Right lung (tissue), 5 donors: ENCODE data around the gene ZNF750. TPM values are rescaled to one million over a fixed set of nuclear protein-coding genes. Genes with fewer than 3 reads are reported as not detected.

Source experiments
- DNase-seq, 2 donors: peaks; one replicate each; pipeline ENCODE4 v3.0.0-alpha.2; 2013
- polyA plus RNA-seq, 5 donors: library from polyadenylated mRNA; unstranded; fragments of 120-200 nt; gene quantifications; one replicate each; pipeline versions ENCODE4 v1.2.1 to v1.2.3, GENCODE V29; 2013; ENCODE audit warnings: inconsistent platforms in 1 of 5, low replicate concordance in 1 of 5; ENCODE audit not compliant: insufficient read length in 5 of 5, insufficient read depth in 1 of 5

ZNF750 gene
- polyA plus RNA-seq, 5 donors = 0.34 to 0.73 (median 0.53) TPM

DNA sequence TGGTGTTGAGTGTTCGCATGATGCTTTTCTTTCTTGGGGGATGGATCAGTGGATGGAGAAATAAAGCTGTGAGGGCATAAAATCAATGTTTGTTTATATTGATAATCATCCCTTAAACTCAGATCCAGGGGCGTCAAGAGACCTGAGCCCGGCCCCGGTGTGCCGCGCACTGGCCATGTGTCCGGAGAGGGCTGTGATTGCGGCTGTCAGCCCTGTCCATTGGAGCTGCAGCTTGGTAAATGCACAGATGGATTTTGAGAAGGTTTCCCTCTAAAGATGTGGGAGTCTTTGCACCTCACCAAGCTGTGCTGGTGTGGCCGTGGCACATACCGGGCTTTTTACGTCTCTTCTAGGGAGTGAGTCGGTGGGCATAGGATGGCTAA is 21.6 kb upstream of the ZNF750 start:
- no peak for DNase-seq

DNA sequence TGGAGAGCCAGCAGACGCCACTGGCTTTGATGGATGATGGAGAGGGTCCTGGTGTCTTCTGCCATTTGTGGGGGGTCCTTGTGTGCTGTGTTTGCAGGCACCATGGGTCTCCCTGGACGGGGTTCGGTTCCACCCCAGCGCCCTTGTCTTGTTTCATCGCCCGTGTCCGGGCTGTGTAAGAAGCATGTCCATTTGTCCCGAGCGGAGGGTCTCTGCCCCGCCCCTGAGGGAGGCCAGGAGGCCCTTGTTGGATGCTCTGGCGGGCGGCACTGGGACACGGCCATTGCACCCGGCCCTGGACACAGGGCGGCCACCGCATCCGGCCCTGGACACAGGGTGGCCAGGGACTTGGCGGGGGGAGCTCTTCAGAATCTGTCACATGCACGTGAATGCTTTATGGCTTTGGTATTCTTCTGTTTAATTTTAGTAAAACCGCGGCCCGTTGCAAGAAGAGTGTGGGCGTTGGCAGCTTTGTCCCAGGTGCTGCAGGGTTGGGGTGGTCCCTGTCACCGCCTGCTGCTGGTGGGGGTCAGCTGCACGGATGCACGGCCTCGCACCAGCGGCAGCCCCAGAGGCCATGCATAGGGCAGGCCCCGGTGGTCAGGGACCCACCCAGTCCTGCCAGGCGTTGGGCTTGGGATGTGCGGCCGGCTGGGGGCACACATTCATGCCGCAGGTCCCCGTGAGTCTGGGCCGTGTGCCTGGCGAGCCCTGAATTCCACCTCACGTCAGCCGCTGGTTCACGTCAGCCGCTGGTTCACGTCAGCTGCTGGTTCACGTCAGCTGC is 21.0 kb upstream of the ZNF750 start:
- DNase-seq = no peak

DNA sequence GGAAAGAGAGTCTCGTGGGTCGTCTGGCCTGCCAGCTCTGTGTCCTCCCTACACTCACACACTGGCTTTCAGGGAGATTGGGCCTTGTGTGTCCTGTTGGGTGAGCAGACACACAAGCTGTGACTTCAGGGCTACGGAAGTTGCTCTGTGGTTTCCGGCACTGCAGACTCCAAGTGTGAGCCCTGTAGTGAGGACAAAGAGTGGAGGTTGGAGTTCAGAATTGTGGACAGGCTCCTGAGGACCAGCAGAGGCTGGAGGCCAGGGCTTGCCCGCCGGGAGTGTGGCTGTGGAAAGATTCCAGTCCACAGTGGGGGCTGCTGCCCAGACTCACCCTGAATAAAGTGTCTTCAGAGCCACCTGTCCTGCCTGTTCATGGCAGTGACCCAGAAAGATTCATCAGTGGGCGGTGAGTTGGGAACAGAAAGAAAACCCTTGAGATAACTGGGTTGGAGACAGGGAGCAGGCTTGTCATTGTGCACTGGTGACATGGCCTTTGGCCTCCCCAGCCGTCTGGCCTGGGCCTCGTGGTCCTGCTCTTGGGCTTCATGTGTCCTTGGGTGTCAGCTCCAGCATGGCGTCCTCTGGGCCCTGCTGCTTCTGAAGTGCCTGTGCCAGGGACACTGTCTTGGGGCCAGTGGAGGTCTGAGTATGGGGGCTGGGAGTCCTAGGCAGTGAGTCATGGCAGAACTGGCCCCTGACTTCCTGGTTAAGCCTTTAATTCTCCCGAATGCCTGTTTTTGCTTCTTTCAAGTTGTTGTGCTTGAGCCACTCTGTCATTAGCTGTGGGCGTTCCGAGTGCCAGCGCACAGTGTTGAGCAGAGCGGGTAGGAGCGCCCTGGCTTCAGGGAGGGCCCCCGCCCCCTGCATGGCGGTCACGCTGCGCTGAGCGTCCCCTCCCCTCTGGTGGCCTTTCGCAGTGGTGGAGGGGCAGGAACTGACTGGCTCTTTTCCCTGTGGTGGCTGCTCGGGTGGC is 19.9 kb upstream of the ZNF750 start:
- DNase-seq = no peak

- no peak for DNase-seq
Observed at GRCh38 chr17:82858376-82859126, 18.7 kb upstream of the ZNF750 start.

- DNase-seq = no peak
Observed at GRCh38 chr17:82856361-82856760, 16.5 kb upstream of the ZNF750 start.

DNA sequence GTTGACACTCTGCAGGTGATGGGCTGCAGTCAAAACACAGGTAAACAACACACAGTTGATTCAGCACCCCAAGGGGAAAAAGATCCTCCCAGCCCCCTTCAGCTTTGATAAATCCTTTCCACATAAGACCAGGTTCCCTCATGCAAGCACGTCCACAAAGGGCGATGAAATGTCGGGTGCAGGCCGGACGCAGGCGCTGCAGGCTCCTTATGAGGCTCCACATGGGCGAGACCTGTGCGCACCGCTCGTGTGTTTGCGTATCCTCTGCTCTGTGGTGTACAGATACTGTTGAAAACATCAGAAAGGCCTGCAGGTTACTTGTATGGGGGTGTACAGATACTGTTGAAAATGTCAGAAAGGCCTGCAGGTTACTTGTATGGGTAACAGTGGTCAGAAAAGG is 14.4 kb upstream of the ZNF750 start:
- no peak for DNase-seq

DNA sequence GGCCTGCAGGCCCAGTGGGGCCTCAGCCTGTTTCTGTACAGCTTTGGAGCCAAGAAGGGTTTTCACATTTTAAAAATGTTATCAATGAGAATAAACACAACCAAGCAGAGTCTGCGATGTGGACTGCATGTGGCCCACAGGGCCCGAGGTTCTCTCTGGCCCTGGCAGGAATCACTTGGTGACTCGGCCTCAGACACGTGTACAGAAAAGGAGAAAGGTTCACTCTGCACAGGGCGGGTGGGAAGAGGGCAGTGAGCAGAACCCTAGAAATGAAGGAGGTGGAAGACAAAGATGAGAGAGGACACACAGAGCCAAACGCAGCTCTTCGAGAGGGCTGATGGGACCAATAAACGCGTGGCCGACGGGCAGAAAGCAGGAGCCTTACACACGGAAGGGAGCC is 11.6 kb upstream of the ZNF750 start:
- DNase-seq = no peak

DNA sequence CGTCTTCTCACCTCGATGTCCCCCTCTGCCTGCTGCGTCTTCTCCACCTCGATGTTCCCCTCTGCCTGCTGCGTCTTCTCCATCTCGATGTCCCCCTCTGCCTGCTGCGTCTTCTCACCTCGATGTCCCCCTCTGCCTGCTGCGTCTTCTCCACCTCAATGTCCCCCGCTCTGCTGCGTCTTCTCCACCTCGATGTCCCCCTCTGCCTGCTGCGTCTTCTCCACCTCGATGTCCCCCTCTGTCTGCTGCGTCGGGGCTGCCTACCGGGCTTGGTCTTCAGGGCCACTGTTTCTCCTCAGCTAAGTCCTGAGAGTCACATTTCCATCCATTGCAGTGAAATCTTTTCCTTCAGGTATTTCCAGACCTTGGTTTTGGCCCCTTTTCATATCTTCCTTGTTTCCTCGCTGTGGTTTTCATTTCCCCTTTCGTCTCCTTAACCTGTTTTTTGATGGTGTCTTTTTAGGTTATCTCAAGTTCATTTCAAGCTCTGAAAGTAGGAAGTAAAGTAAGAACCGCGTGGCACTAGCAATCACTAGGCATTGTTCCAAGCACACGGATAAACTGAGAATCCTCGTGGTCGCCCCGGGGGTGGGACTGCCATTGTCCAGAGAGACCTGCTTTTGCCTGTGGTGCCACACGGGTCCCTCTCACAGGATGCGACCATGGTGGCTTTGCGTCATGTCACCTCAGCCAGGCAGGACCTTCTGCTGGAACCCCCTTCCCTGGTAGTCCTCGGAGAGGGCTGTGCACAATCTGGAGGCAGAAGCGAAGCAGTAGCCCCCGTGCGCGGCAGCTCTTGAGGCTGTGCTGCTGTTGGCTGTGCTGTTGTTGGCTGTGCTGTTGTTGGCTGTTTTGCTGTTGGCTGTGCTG is 9.5 kb upstream of the ZNF750 start:
- DNase-seq = no peak

DNA sequence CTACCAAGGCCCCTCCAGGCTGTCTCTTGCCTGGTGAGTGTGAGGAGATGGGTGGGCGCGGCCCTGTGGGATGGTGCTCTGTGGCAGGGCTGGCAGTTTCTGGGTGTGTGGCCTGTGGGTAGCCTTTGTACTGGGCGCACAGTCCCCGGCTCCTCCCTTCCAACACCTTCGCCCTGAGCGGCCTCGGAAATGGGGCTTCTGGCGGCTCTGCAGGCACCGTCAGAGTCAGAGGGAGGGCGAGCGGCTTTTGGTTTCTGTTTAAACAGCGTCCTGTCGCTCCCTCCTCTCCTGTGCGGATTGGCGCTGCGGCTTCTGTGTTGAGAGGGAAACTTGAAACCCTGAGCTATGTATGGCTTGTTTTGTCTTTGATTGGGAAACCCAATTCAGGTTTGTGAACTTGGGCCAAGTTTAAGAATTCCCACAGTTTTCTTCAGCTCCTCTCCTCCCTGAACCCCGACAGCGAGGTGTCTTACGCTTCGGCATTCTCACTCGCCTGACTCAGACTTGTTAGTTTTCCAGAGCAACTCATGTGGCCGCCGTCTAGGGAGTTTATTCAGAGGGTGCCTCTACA is 8.3 kb upstream of the ZNF750 start:
- DNase-seq = peak; percentile 66 to 68

DNA sequence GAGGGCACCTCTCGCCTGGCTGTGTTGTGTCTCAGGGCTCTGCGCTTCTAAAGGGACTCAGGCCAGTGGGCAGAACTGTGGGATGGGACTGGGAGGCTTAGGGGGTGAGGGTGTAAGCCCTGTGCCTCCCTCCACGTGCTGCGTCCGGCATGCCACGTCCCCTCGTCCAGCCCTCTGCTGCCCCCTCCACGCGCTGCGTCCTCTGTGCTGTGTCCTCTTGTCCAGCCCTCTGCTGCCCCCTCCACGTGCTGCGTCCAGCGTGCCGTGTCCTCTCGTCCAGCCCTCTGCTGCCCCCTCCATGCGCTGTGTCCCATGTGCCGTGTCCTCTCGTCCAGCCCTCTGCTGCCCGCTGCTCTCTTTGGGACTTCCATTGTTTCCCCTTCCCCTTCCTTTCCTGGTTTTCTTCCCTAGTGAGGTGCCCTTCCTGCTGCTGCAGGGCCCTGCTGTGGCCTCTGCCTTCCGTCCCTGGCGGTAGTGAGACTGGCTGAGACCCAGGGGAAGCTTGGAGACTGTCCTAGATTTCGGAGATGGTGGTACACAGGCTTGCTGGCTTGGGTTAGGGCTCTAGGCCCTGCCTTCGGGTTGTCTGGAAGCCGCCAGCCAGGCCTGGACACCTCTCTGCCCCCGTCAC is 6.4 kb upstream of the ZNF750 start:
- no peak for DNase-seq

GRCh38 chr17:82845163-82845807 is 5.5 kb upstream of the ZNF750 start:
- peak; percentile 45 to 62 for DNase-seq

GRCh38 chr17:82844796-82845162 is 5.0 kb upstream of the ZNF750 start:
- no peak for DNase-seq

- no peak for DNase-seq
Observed at GRCh38 chr17:82843904-82844680, 4.3 kb upstream of the ZNF750 start.

DNA sequence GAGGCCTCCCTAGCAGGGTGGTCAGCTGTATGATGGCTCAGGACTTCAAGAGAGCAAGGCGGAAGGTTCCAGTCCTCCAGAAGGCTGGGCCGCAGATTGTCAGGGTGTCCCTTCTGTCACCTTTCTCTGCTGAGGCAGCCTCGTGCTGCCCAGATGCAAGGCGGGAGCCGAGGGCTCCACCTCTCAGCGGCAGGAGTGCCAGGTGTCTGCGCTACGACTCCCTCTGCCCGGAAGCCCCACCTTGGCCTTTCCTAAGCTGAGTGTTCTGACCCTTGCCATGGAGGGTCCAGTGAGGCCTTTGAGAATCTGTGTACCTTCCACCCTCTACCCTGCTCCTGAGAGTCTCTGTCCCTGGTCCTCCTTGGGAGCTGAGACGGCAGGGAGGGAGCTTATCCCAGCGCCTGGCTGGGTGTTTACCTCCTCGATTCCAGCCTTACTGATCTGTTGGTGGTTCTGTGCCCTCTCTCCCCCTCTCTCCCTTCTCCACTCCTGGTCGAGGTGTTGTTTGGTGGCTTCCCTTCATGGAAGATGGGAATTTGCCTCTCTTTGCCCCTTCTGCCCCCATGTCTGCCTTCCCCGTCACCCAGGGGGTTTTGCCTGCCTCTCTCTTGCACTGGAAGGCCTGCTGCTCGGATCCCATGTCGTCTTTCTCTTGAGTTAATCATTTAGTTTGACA is 2.2 kb upstream of the ZNF750 start:
- no peak for DNase-seq

DNA sequence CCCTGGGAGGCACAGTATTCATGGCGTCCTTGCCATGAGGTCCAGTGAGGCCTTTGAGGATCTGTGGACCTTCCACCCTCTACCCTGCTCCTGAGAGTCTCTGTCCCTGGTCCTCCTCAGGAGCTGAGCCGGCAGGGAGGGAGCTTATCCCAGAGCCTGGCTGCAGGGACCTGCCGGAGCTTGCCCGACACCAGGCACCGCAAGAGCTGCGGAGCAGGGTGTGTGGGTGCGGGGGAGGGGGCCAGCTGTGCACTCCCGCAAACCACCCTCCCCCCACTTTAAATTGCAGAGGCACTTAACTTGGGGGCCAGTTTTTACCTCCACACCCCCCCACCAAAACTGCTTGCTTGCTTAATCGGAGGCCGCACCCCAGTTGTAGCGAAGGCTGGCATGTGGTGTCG is 609 bp upstream of the ZNF750 start:
- DNase-seq = no peak

- DNase-seq = peak; percentile 70 to 73
Observed at GRCh38 chr17:82838386-82839063, 1.3 kb downstream of the ZNF750 start.

- no peak for DNase-seq
Observed at GRCh38 chr17:82837586-82838320, 2.1 kb downstream of the ZNF750 start.
